ENCODE results near the gene NR6A1.

The NR6A1 gene

GRCh38 chr9:124632077-124632621, 139.0 kb downstream of the NR6A1 start:
- Histone ChIP-seq H3K9ac (ENCODE audit: insufficient read length, low read depth) (no peak overlapping the region), H3K4me3 (ENCODE audit: insufficient read length, low read depth) (no peak overlapping the region), H3K27me3 (ENCODE audit: insufficient read depth, insufficient read length) (no peaks in the 10 kb centered on the region), H3K9me3 (ENCODE audit: insufficient read depth, low read length) (no peaks in the 10 kb centered on the region), H3K4me1 (ENCODE audit: insufficient read depth, insufficient read length) (no peaks in the 10 kb centered on the region), H3K36me3 (ENCODE audit: insufficient read depth, insufficient read length, low read length) (no peaks in the 10 kb centered on the region)
- TF ChIP-seq YY1 (IDR thresholded peaks at IDR 0.05; ENCODE audit: insufficient read depth, insufficient read length) = no peak
- TF ChIP-seq SUZ12 (IDR thresholded peaks at IDR 0.05; ENCODE audit: extremely low read depth, insufficient read depth, insufficient read length) = no peak
- no peak for TF ChIP-seq ZNF274 (IDR thresholded peaks at IDR 0.05; ENCODE audit: low read depth, low read length)
- no peak for DNase-seq (ENCODE audit: low read depth, low spot score)

- Histone ChIP-seq H3K4me3 (ENCODE audit: insufficient read length, low read depth) (no peak overlapping the region), H3K9ac (ENCODE audit: insufficient read length, low read depth) (no peak overlapping the region), H3K4me1 (ENCODE audit: insufficient read depth, insufficient read length) (no peaks in the 10 kb centered on the region), H3K9me3 (ENCODE audit: insufficient read depth, low read length) (no peaks in the 10 kb centered on the region), H3K27me3 (ENCODE audit: insufficient read depth, insufficient read length) (no peaks in the 10 kb centered on the region), H3K36me3 (ENCODE audit: insufficient read depth, insufficient read length, low read length) (no peaks in the 10 kb centered on the region)
- no peak for TF ChIP-seq SUZ12 (IDR thresholded peaks at IDR 0.05; ENCODE audit: extremely low read depth, insufficient read depth, insufficient read length)
- no peak for TF ChIP-seq YY1 (IDR thresholded peaks at IDR 0.05; ENCODE audit: insufficient read depth, insufficient read length)
- no peak for TF ChIP-seq ZNF274 (IDR thresholded peaks at IDR 0.05; ENCODE audit: low read depth, low read length)
- DNase-seq (ENCODE audit: low read depth, low spot score) = no peak
These were observed 139.8 kb downstream of the NR6A1 start for GRCh38 chr9:124631326-124631725.

GRCh38 chr9:124629600-124629999, 141.5 kb downstream of the NR6A1 start:
- no peak for DNase-seq (ENCODE audit: low read depth, low spot score)
- Histone ChIP-seq H3K9ac (ENCODE audit: insufficient read length, low read depth) (no peak overlapping the region), H3K4me3 (ENCODE audit: insufficient read length, low read depth) (no peak overlapping the region), H3K27me3 (ENCODE audit: insufficient read depth, insufficient read length) (no peaks in the 10 kb centered on the region), H3K36me3 (ENCODE audit: insufficient read depth, insufficient read length, low read length) (no peaks in the 10 kb centered on the region), H3K4me1 (ENCODE audit: insufficient read depth, insufficient read length) (no peaks in the 10 kb centered on the region), H3K9me3 (ENCODE audit: insufficient read depth, low read length) (no peaks in the 10 kb centered on the region)
- no peak for TF ChIP-seq ZNF274 (IDR thresholded peaks at IDR 0.05; ENCODE audit: low read depth, low read length)
- TF ChIP-seq SUZ12 (IDR thresholded peaks at IDR 0.05; ENCODE audit: extremely low read depth, insufficient read depth, insufficient read length) = no peak
- no peak for TF ChIP-seq YY1 (IDR thresholded peaks at IDR 0.05; ENCODE audit: insufficient read depth, insufficient read length)

- Histone ChIP-seq H3K27me3 (ENCODE audit: insufficient read depth, insufficient read length) (no peaks in the 10 kb centered on the region), H3K9me3 (ENCODE audit: insufficient read depth, low read length) (no peaks in the 10 kb centered on the region), H3K36me3 (ENCODE audit: insufficient read depth, insufficient read length, low read length) (no peaks in the 10 kb centered on the region), H3K4me1 (ENCODE audit: insufficient read depth, insufficient read length) (no peaks in the 10 kb centered on the region), H3K9ac (ENCODE audit: insufficient read length, low read depth) (no peak overlapping the region), H3K4me3 (ENCODE audit: insufficient read length, low read depth) (no peak overlapping the region)
- no peak for TF ChIP-seq YY1 (IDR thresholded peaks at IDR 0.05; ENCODE audit: insufficient read depth, insufficient read length)
- DNase-seq (ENCODE audit: low read depth, low spot score) = no peak
These were observed 142.4 kb downstream of the NR6A1 start for GRCh38 chr9:124628741-124629140.

- DNase-seq (ENCODE audit: low read depth, low spot score) = no peak
- H3K4me3 ChIP-seq (ENCODE audit: insufficient read length, low read depth) = no peak overlapping the region
- H3K9me3 ChIP-seq (ENCODE audit: insufficient read depth, low read length) = no peaks in the 10 kb centered on the region
- H3K36me3 ChIP-seq (ENCODE audit: insufficient read depth, insufficient read length, low read length) = no peaks in the 10 kb centered on the region
- no peak overlapping the region for H3K9ac ChIP-seq (ENCODE audit: insufficient read length, low read depth)
- H3K27me3 ChIP-seq (ENCODE audit: insufficient read depth, insufficient read length) = no peaks in the 10 kb centered on the region
- no peaks in the 10 kb centered on the region for H3K4me1 ChIP-seq (ENCODE audit: insufficient read depth, insufficient read length)
- TF ChIP-seq SUZ12 (IDR thresholded peaks at IDR 0.05; ENCODE audit: extremely low read depth, insufficient read depth, insufficient read length) = no peak
- no peak for TF ChIP-seq YY1 (IDR thresholded peaks at IDR 0.05; ENCODE audit: insufficient read depth, insufficient read length)
- TF ChIP-seq ZNF274 (IDR thresholded peaks at IDR 0.05; ENCODE audit: low read depth, low read length) = no peak
These were observed 144.8 kb downstream of the NR6A1 start for GRCh38 chr9:124626276-124626675.

- Histone ChIP-seq H3K36me3 (ENCODE audit: insufficient read depth, insufficient read length, low read length) (no peaks in the 10 kb centered on the region), H3K27me3 (ENCODE audit: insufficient read depth, insufficient read length) (no peaks in the 10 kb centered on the region), H3K9me3 (ENCODE audit: insufficient read depth, low read length) (no peaks in the 10 kb centered on the region), H3K9ac (ENCODE audit: insufficient read length, low read depth) (no peak overlapping the region), H3K4me1 (ENCODE audit: insufficient read depth, insufficient read length) (no peaks in the 10 kb centered on the region), H3K4me3 (ENCODE audit: insufficient read length, low read depth) (no peak overlapping the region)
- DNase-seq (ENCODE audit: low read depth, low spot score) = no peak
- TF ChIP-seq YY1 (IDR thresholded peaks at IDR 0.05; ENCODE audit: insufficient read depth, insufficient read length) (no peak), SUZ12 (IDR thresholded peaks at IDR 0.05; ENCODE audit: extremely low read depth, insufficient read depth, insufficient read length) (no peak), ZNF274 (IDR thresholded peaks at IDR 0.05; ENCODE audit: low read depth, low read length) (no peak)
These were observed 146.0 kb downstream of the NR6A1 start for GRCh38 chr9:124625087-124625486.

- no peak for TF ChIP-seq SUZ12 (IDR thresholded peaks at IDR 0.05; ENCODE audit: extremely low read depth, insufficient read depth, insufficient read length)
- Histone ChIP-seq H3K9me3 (ENCODE audit: insufficient read depth, low read length) (no peaks in the 10 kb centered on the region), H3K9ac (ENCODE audit: insufficient read length, low read depth) (no peak overlapping the region), H3K4me1 (ENCODE audit: insufficient read depth, insufficient read length) (no peaks in the 10 kb centered on the region), H3K27me3 (ENCODE audit: insufficient read depth, insufficient read length) (no peaks in the 10 kb centered on the region), H3K4me3 (ENCODE audit: insufficient read length, low read depth) (no peak overlapping the region), H3K36me3 (ENCODE audit: insufficient read depth, insufficient read length, low read length) (no peaks in the 10 kb centered on the region)
- DNase-seq (ENCODE audit: low read depth, low spot score) = no peak
These were observed 146.4 kb downstream of the NR6A1 start for GRCh38 chr9:124624735-124624992.
